Uterus (tissue), 2 donors: ENCODE data around the gene ATL2.

Experiments
- CTCF ChIP-seq, 4 experiments: fragments of 200-600 bp in 2 of 4; fragments of 450-650 bp in 2 of 4; sonication (generic) in 2 of 4; IDR thresholded peaks; one replicate each; pipeline ENCODE4 v1.5.1; 2016 to 2019; ENCODE audit warnings: antibody characterized with exemption in 4 of 4, mild to moderate bottlenecking in 2 of 4, moderate library complexity in 1 of 4
- POLR2A ChIP-seq, 2 donors: fragments of 450-650 bp; IDR thresholded peaks; one replicate each; pipeline ENCODE4 v1.6.1; 2016; ENCODE audit warnings: antibody characterized with exemption in 2 of 2, mild to moderate bottlenecking in 1 of 2, moderate library complexity in 1 of 2

DNA sequence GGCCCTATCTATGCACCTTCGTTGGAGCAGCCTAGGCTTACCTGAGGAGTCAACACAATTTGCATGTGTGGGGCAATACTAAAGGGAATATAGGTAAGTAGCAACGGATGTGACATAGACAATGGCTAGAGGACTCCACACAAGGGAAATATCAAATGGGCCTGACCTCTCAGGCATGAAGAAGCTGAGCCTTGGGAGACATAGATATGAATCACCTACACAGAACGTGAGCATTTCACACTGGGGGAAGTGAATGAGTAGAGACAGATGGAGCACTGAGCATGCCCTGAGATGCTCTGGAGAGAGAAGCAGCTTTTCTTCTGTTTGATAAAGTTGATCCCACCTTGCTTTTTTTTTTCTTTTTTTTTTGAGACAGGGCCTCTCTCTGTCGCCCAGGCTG lies 97.9 kb downstream of the ATL2 start:
- TF ChIP-seq CTCF (IDR thresholded peaks at IDR 0.05): no peak
- no peak for TF ChIP-seq POLR2A (IDR thresholded peaks at IDR 0.05)
